ENCODE results near the gene INSM2.

The INSM2 gene

DNA sequence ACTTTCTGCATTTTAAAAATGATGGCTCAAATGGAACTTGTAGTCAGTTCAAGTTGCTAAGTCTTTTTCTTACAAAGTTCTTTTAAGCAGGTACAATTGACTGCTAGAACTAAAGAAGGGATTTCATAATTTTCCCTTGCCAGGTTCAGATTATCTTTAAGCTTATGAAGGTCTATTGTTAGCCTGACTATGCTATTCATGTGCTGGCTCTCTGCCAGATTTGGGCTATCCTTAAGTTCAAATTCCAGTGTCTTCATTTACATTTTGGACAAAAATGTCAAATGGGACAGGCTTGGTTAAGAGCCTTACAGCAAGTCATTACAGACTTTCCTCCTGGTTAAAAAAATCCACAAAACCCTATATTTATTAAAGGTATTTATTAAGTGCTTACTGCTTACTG, 42.3 kb downstream of the INSM2 start:
- TF ChIP-seq, protein P1, sequence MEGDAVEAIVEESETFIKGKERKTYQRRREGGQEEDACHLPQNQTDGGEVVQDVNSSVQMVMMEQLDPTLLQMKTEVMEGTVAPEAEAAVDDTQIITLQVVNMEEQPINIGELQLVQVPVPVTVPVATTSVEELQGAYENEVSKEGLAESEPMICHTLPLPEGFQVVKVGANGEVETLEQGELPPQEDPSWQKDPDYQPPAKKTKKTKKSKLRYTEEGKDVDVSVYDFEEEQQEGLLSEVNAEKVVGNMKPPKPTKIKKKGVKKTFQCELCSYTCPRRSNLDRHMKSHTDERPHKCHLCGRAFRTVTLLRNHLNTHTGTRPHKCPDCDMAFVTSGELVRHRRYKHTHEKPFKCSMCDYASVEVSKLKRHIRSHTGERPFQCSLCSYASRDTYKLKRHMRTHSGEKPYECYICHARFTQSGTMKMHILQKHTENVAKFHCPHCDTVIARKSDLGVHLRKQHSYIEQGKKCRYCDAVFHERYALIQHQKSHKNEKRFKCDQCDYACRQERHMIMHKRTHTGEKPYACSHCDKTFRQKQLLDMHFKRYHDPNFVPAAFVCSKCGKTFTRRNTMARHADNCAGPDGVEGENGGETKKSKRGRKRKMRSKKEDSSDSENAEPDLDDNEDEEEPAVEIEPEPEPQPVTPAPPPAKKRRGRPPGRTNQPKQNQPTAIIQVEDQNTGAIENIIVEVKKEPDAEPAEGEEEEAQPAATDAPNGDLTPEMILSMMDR (IDR thresholded peaks at IDR 0.05), result no peak

DNA sequence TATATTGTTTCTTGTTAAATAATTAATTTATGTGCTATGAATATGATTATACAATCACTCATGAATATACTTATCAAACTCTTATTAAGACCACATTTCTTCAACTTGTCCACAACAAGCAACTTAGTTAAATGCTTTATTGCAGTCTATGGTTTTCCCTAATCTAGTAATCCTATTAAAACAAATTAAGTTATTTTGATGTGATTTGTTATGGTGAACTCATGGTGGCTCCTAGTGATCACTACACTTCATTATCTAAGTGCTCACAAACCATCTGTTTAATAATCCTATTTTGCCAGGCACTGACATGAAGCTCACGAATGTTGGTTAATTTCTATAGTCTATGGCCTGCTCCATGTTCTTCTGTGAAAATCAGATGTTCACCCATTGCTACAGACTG, 42.9 kb downstream of the INSM2 start:
- TF ChIP-seq, protein P1 (IDR thresholded peaks at IDR 0.05), result no peak

DNA sequence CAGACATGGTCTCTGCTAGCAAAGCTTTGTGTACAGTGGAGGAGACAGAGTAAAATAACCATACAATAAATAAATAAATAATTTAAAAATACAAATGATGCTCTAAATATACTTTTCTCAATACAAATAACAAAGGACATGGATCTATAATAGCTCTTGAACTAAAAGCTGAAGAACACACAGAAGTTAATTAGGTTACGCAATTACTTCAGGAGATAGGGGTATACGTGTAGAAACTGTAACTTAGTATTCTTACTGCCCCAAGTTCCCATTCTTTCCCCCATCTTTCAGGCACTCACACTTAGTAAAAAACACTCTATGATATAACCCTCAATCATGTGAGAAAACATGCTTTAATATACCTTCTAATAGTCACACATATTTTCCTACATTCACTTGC, 44.2 kb downstream of the INSM2 start:
- TF ChIP-seq, protein P1 (IDR thresholded peaks at IDR 0.05), result no peak

DNA sequence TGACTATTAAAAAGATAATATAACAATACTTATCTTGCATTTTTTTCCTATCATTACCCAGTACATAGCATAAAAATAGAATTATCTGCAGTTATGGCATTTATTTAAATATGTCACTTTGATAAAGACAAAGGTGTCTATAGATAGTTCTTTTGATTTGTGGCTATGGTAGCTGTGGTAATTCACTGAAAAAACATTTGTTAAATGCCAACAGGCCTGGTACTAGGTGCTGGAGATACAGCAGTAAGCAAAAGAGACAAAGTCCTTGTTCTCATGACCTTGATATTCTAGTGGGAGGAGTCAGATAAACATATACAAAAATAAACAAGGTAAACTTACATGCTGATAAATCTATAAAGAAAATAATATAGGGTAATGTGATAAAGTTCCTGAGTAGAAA, 44.7 kb downstream of the INSM2 start:
- TF ChIP-seq, protein P1 (IDR thresholded peaks at IDR 0.05), result no peak
